SK-N-SH (cell line): ENCODE measurements around the gene TMEM14A. TPM values are rescaled to one million over a fixed set of nuclear protein-coding genes. Genes with fewer than 3 reads are reported as not detected.

Experiments used
- CTCF ChIA-PET: fragments of 300-600, 350-600 bp; formaldehyde crosslinking; extraction: SDS; loops from one replicate; lab custom pipeline; 2021; lab: Yijun Ruan, JAX
- POLR2A ChIA-PET: fragments of 350-600 bp; sonication (Branson Sonifier 250); formaldehyde crosslinking; extraction: SDS; loops from one replicate; lab custom pipeline; 2020; ENCODE audit warnings: antibody characterized with exemption, inconsistent platforms; lab: Yijun Ruan, JAX
- DNase-seq: peaks from one replicate; pipeline ENCODE4 v3.0.0; 2012
- H2AFZ ChIP-seq: fragments of 200-600 bp; sonication (generic); 2 replicates; pipeline ENCODE4 v1.8.1; 2016; ENCODE audit warnings: antibody characterized with exemption, mild to moderate bottlenecking, low read depth
- H3F3A ChIP-seq: fragments of 200-600 bp; sonication (generic); replicated peaks from 2 replicates; pipeline ENCODE3; 2016; ENCODE audit warnings: antibody characterized with exemption, mild to moderate bottlenecking; ENCODE audit not compliant: insufficient read depth
- H3K27ac ChIP-seq, 2 experiments: fragments of 200-500 bp in 1 of 2; fragments of 200-600 bp in 1 of 2; sonication (Bioruptor generic) in 1 of 2; sonication (generic), shearing (Covaris generic) in 1 of 2; 2 replicates each; pipeline versions ENCODE4 v1.5.1 to v1.6.1; 2014 to 2016; ENCODE audit warnings: low read depth in 2 of 2, inconsistent platforms in 1 of 2, low read length in 1 of 2, mild to moderate bottlenecking in 1 of 2, mixed read lengths in 1 of 2
- H3K27me3 ChIP-seq: fragments of 200-600 bp; sonication (generic), shearing (Covaris generic); 2 replicates; pipeline ENCODE4 v1.6.1; 2016; ENCODE audit warnings: mixed run types; ENCODE audit not compliant: insufficient read depth
- H3K36me3 ChIP-seq, 2 experiments: fragments of 200-500 bp in 1 of 2; fragments of 200-600 bp in 1 of 2; sonication (Bioruptor generic) in 1 of 2; sonication (generic) in 1 of 2; replicated peaks in 1 of 2; 2 replicates each; pipeline versions ENCODE3 to v1.5.1; 2014 to 2016; ENCODE audit warnings: low read length in 1 of 2, mild to moderate bottlenecking in 1 of 2; ENCODE audit not compliant: insufficient read depth in 2 of 2, control insufficient read depth in 1 of 2
- H3K4me1 ChIP-seq, 2 experiments: fragments of 200-500 bp in 1 of 2; fragments of 200-600 bp in 1 of 2; sonication (Bioruptor generic) in 1 of 2; sonication (generic), shearing (Covaris generic) in 1 of 2; 2 replicates each; pipeline versions ENCODE4 v1.5.1 to v1.6.1; 2014 to 2016; ENCODE audit warnings: low read depth in 1 of 2, low read length in 1 of 2, mixed run types in 1 of 2; ENCODE audit not compliant: insufficient read depth in 2 of 2, control insufficient read depth in 1 of 2
- H3K4me2 ChIP-seq: fragments of 200-600 bp; sonication (generic), shearing (Covaris generic); 2 replicates; pipeline ENCODE4 v1.6.1; 2017; ENCODE audit warnings: mixed run types
- H3K4me3 ChIP-seq, 2 experiments: fragments of 200-500 bp in 1 of 2; fragments of 200-600 bp in 1 of 2; sonication (Bioruptor generic) in 1 of 2; sonication (generic), shearing (Covaris generic) in 1 of 2; 2 replicates each; pipeline versions ENCODE4 v1.5.1 to v1.8.1; 2014 to 2016; ENCODE audit warnings: low read depth in 2 of 2, inconsistent platforms in 1 of 2, low read length in 1 of 2, mild to moderate bottlenecking in 1 of 2, mixed read lengths in 1 of 2, moderate library complexity in 1 of 2
- H3K79me2 ChIP-seq: fragments of 200-600 bp; sonication (generic); 2 replicates; pipeline ENCODE4 v1.8.1; 2017; ENCODE audit warnings: mild to moderate bottlenecking; ENCODE audit not compliant: insufficient read depth
- H3K9ac ChIP-seq: fragments of 200-600 bp; sonication (generic); 2 replicates; pipeline ENCODE4 v1.6.1; 2017; ENCODE audit warnings: mixed run types
- H3K9me2 ChIP-seq: fragments of 200-600 bp; sonication (generic); 2 replicates; pipeline ENCODE4 v1.6.1; 2017; ENCODE audit warnings: mixed run types
- H3K9me3 ChIP-seq: fragments of 200-600 bp; sonication (generic); 2 replicates; pipeline ENCODE4 v1.6.1; 2017; ENCODE audit warnings: mixed run types, mild to moderate bottlenecking, moderate library complexity
- H4K20me1 ChIP-seq: fragments of 200-600 bp; sonication (generic); 2 replicates; pipeline ENCODE4 v1.6.1; 2017; ENCODE audit warnings: mild to moderate bottlenecking, mixed run types; ENCODE audit not compliant: insufficient read depth
- CTCF ChIP-seq: fragments of 200-600 bp; sonication (generic); IDR thresholded peaks from 2 replicates; pipeline ENCODE4 v1.6.1; 2017; ENCODE audit warnings: antibody characterized with exemption, mild to moderate bottlenecking, moderate library complexity
- FOSL2 ChIP-seq: IDR thresholded peaks from 2 replicates; pipeline ENCODE4 v1.4.0; 2012; ENCODE audit warnings: low read depth, mild to moderate bottlenecking, moderate library complexity, borderline replicate concordance
- GABPA ChIP-seq: IDR thresholded peaks from 2 replicates; pipeline ENCODE4 v1.4.0; 2012; ENCODE audit warnings: low read depth, mild to moderate bottlenecking
- JUND ChIP-seq: IDR thresholded peaks from 2 replicates; pipeline ENCODE4 v1.4.0; 2012
- MAX ChIP-seq: IDR thresholded peaks from 2 replicates; pipeline ENCODE4 v1.4.0; 2012; ENCODE audit warnings: low read depth
- MEF2A ChIP-seq: IDR thresholded peaks from 2 replicates; pipeline ENCODE4 v1.4.0; 2012; ENCODE audit warnings: low read depth, borderline replicate concordance
- NFIC ChIP-seq: IDR thresholded peaks from 2 replicates; pipeline ENCODE4 v1.4.0; 2012; ENCODE audit warnings: borderline replicate concordance
- NRF1 ChIP-seq: IDR thresholded peaks from 2 replicates; pipeline ENCODE4 v1.6.1; 2012; ENCODE audit warnings: low read depth, mild to moderate bottlenecking, low read length
- RAD21 ChIP-seq: IDR thresholded peaks from 2 replicates; pipeline ENCODE4 v1.6.1; 2012; ENCODE audit warnings: mild to moderate bottlenecking, low read length
- RCOR1 ChIP-seq: fragments of 150-350 bp; IDR thresholded peaks from 2 replicates; pipeline ENCODE4 v1.6.1; 2017; ENCODE audit warnings: antibody characterized with exemption, low read length
- REST ChIP-seq: IDR thresholded peaks from 2 replicates; pipeline ENCODE4 v1.6.1; 2012; ENCODE audit warnings: mild to moderate bottlenecking, low read depth, low read length, moderate library complexity
- RXRA ChIP-seq: IDR thresholded peaks from 2 replicates; pipeline ENCODE4 v1.4.0; 2012; ENCODE audit warnings: low read depth, mild to moderate bottlenecking, borderline replicate concordance
- SIN3A ChIP-seq: IDR thresholded peaks from 2 replicates; pipeline ENCODE4 v1.6.1; 2012; ENCODE audit warnings: low read depth, mild to moderate bottlenecking, low read length, moderate library complexity, borderline replicate concordance
- SMC3 ChIP-seq: IDR thresholded peaks from 2 replicates; pipeline ENCODE4 v1.6.1; 2012; ENCODE audit warnings: low read depth, low read length, improper control_type of control experiment
- TAF1 ChIP-seq: IDR thresholded peaks from 2 replicates; pipeline ENCODE4 v1.6.1; 2012; ENCODE audit warnings: low read depth, mild to moderate bottlenecking, low read length, moderate library complexity, borderline replicate concordance
- YY1 ChIP-seq: IDR thresholded peaks from 2 replicates; pipeline ENCODE4 v1.4.0; 2012; ENCODE audit warnings: low read depth, mild to moderate bottlenecking
- ZBTB33 ChIP-seq: IDR thresholded peaks from 2 replicates; pipeline ENCODE4 v1.4.0; 2012; ENCODE audit warnings: low read depth, borderline replicate concordance
- WGBS: methylation state at CpG from one replicate; pipeline ENCODE4 v1.1.6; 2017; ENCODE audit warnings: low lambda C conversion rate; 5-methylcytosine and 5-hydroxymethylcytosine counted together
- polyA plus RNA-seq, 3 experiments: library from polyadenylated mRNA; depleted of rRNA; stranded (reverse); fragments of >200 nt; gene quantifications; 2 replicates each; pipeline ENCODE4 v1.2.3, GENCODE V29; 2012
- TF ChIP-seq, protein P1 (sequence below): IDR thresholded peaks from 2 replicates; pipeline ENCODE4 v1.4.0; 2012; ENCODE audit warnings: low read depth, borderline replicate concordance
- TF ChIP-seq, protein P2 (sequence below): fragments of 150-350 bp; IDR thresholded peaks from 2 replicates; pipeline ENCODE4 v1.6.1; 2017; ENCODE audit warnings: antibody characterized with exemption, low read length, low read depth, borderline replicate concordance

TMEM14A gene
- polyA plus RNA-seq, 1 of the 3 experiments (the other 2 are of a cell fraction): 42.4 TPM

GRCh38 chr6:52642368-52642767, 28.5 kb upstream of the TMEM14A start:
- POLR2A ChIA-PET: no interaction called here
- H3K4me3 ChIP-seq: no peak overlapping the region
- H3K36me3 ChIP-seq: no peaks in the 10 kb centered on the region
- H3F3A ChIP-seq: no peaks in the 10 kb centered on the region
- H2AFZ ChIP-seq: no peak overlapping the region
- no peaks in the 10 kb centered on the region for H3K27me3 ChIP-seq
- H3K79me2 ChIP-seq: no peaks in the 10 kb centered on the region
- no peak overlapping the region for H3K4me2 ChIP-seq
- TF ChIP-seq TAF1: no peak
- TF ChIP-seq NFIC: no peak
- TF ChIP-seq GABPA: no peak
- TF ChIP-seq, protein P1, sequence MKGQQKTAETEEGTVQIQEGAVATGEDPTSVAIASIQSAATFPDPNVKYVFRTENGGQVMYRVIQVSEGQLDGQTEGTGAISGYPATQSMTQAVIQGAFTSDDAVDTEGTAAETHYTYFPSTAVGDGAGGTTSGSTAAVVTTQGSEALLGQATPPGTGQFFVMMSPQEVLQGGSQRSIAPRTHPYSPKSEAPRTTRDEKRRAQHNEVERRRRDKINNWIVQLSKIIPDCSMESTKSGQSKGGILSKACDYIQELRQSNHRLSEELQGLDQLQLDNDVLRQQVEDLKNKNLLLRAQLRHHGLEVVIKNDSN: no peak
- TF ChIP-seq SIN3A: no peak
- TF ChIP-seq MEF2A: no peak
- TF ChIP-seq FOSL2: no peak
- TF ChIP-seq, protein P2, sequence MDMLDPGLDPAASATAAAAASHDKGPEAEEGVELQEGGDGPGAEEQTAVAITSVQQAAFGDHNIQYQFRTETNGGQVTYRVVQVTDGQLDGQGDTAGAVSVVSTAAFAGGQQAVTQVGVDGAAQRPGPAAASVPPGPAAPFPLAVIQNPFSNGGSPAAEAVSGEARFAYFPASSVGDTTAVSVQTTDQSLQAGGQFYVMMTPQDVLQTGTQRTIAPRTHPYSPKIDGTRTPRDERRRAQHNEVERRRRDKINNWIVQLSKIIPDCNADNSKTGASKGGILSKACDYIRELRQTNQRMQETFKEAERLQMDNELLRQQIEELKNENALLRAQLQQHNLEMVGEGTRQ: no peak
- H3K9ac ChIP-seq: no peak overlapping the region
- DNase-seq: no peak
- peaks cover 3 to 12% of the 10 kb centered on the region in 2 experiments; a peak in 2 of 4 replicates for H3K4me1 ChIP-seq
- no peaks in the 10 kb centered on the region for H3K9me2 ChIP-seq
- 89% methylated on average over 2 of the region's 2 CpGs for WGBS
- H4K20me1 ChIP-seq: no peaks in the 10 kb centered on the region
- H3K27ac ChIP-seq: no peak overlapping the region
- no peaks in the 10 kb centered on the region for H3K9me3 ChIP-seq
- CTCF ChIA-PET: interaction anchor here (1.2 to 4.4 kb wide), 5 partner anchors 9 to 242 kb away, joined by 4 to 33 read pairs (median 5); no protein-coding TSS in a partner anchor

- Histone ChIP-seq H3K9me3 (no peaks in the 10 kb centered on the region), H3K9me2 (no peaks in the 10 kb centered on the region)
- CTCF ChIA-PET: interaction anchor here (3.8 to 4.4 kb wide), 2 partner anchors 9 to 19 kb away, joined by 15 to 33 read pairs; no protein-coding TSS in a partner anchor
- no peak for TF ChIP-seq NRF1
- no peak for TF ChIP-seq CTCF
- TF ChIP-seq RXRA: no peak
- TF ChIP-seq RAD21: no peak
- TF ChIP-seq RCOR1: no peak
- TF ChIP-seq MEF2A: no peak
- no peak for TF ChIP-seq YY1
- no peak for TF ChIP-seq ZBTB33
- TF ChIP-seq SIN3A: no peak
- TF ChIP-seq JUND: no peak
- TF ChIP-seq MAX: no peak
- no peak for TF ChIP-seq SMC3
- no peak for TF ChIP-seq REST
These were observed 27.8 kb upstream of the TMEM14A start for GRCh38 chr6:52643158-52643557.

More at GRCh38 chr6:52643158-52643557, 27.8 kb upstream of the TMEM14A start:
- Histone ChIP-seq H3K36me3 (no peaks in the 10 kb centered on the region), H2AFZ (no peak overlapping the region), H3K4me2 (no peak overlapping the region), H3K9ac (no peak overlapping the region), H3K27ac (no peak overlapping the region), H3K27me3 (no peaks in the 10 kb centered on the region), H4K20me1 (no peaks in the 10 kb centered on the region), H3K4me3 (no peak overlapping the region), H3K4me1 (peaks cover 3 to 12% of the 10 kb centered on the region in 2 experiments; a peak in 2 of 4 replicates), H3F3A (no peaks in the 10 kb centered on the region), H3K79me2 (no peaks in the 10 kb centered on the region)
- POLR2A ChIA-PET: no interaction called here
- DNase-seq: no peak
- 95% methylated on average over 3 of the region's 3 CpGs for WGBS
